Thyroid gland (tissue), 4 donors: ENCODE measurements around the gene NPIPB4.
"Not testable (repeated sequence)": the region's sequence is repeated elsewhere in the genome, so short reads cannot be mapped to it uniquely, and the experiment has no call there.

Experiments
- CTCF ChIP-seq, 6 experiments: fragments of 200-600 bp in 3 of 6; fragments of 450-650 bp in 3 of 6; sonication (generic) in 3 of 6; IDR thresholded peaks; one replicate each; pipeline ENCODE4 v1.5.1; 2016 to 2019; ENCODE audit warnings: antibody characterized with exemption in 6 of 6, mild to moderate bottlenecking in 2 of 6, inconsistent platforms in 1 of 6, moderate library complexity in 1 of 6
- POLR2A ChIP-seq, 2 donors: fragments of 450-650 bp; IDR thresholded peaks; one replicate each; pipeline ENCODE4 v1.6.1; 2017; ENCODE audit warnings: antibody characterized with exemption in 2 of 2, mild to moderate bottlenecking in 2 of 2, moderate library complexity in 1 of 2

DNA sequence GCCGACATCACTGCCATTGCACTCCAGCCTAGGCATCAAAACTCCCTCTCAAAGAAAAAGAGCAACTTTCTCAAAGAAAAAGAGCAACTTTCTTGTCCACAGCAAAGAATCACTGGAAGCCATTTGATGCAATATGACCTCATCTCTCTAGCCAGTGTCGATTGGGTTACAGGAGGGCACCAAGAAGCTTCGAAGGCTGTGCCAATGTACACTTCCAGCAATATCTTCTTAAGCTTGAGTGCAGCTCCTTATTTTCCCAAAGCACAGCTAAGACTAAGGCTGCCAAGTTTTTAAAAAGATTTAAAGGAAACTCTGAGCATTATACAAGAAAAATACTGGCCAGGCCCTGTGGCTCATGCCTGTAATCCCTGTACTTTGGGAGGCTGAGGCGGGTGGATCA lies 32.0 kb downstream of the NPIPB4 start:
- not testable (repeated sequence) for TF ChIP-seq CTCF, POLR2A (IDR thresholded peaks at IDR 0.05)
